HG03575 (cell line): ENCODE results near the gene GTPBP6.
"Not testable (repeated sequence)": the region's sequence is repeated elsewhere in the genome, so short reads cannot be mapped to it uniquely, and the experiment has no call there.

Experiments
- ATAC-seq: cut with Tn5 transposase; IDR thresholded peaks from one replicate; pipeline ENCODE4 v1.9.1; 2021; ENCODE audit not compliant: unreplicated experiment, insufficient number of reproducible peaks, low FRiP score; ENCODE audit errors: extremely low read depth

GTPBP6 gene

GRCh38 chrX:257054-257453, 61.5 kb downstream of the GTPBP6 start:
- not testable (repeated sequence) for ATAC-seq

DNA sequence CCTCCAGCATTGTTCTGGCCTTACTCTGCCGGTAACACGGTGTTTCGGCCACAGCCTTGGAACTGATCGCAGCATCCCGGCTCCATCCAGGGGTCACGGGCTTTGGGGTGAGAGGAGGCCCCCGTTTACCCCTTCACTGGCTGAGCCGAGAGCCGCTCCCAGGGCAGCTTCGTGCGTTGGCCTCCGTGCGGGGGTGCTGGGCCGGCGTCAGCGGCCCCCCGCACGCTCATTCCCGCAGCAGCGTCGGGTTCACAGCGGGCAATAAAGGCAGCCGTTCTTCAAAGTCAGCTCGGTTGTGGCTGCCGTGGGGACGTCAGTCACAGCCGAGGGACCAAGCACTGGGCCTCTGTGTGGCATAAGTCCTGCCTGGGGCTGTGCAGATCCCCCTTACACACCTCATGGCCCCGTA, 62.7 kb downstream of the GTPBP6 start:
- no peak for ATAC-seq
